ENCODE data around the gene FXYD2.

- TF ChIP-seq EZH2 (IDR thresholded peaks at IDR 0.05; ENCODE audit: borderline replicate concordance, control insufficient read depth, low read depth, low read length) (no peak), NBN (IDR thresholded peaks at IDR 0.05) (no peak), RBBP5 (conservative IDR thresholded peaks at IDR 0.05) (no peak), POLR2A (IDR thresholded peaks at IDR 0.05; ENCODE audit: low read depth, low read length) (no peak), BCL11A (IDR thresholded peaks at IDR 0.05; ENCODE audit: low read depth, low read length) (no peak), CTCF (IDR thresholded peaks at IDR 0.05 in 2 of 3, conservative IDR thresholded peaks at IDR 0.05 in 1 of 3; ENCODE audit: control insufficient read depth in 2 of 3, extremely low read depth in 1 of 3, insufficient read depth in 1 of 3, low read depth in 3 of 3, low read length in 3 of 3) (no peak), ZNF384 (IDR thresholded peaks at IDR 0.05; ENCODE audit: borderline replicate concordance, low read depth, low read length) (no peak)
These were observed 27.5 kb downstream of the FXYD2 start, which contains the start of gene DSCAML1 for GRCh38 chr11:117796872-117797529.
